Right lobe of liver (tissue), 6 donors: Measurements from ENCODE around the gene LHX8. TPM values are rescaled to one million over a fixed set of nuclear protein-coding genes. Genes with fewer than 3 reads are reported as not detected.

Experiments
- ATAC-seq, 4 donors: fragments of 200-7000 bp; cut with Tn5 transposase; one replicate each; pipeline ENCODE4 v1.9.1; 2020; ENCODE audit warnings: mild to moderate bottlenecking in 4 of 4, moderate library complexity in 4 of 4
- DNase-seq, 3 donors: peaks; one replicate each; pipeline ENCODE4 v3.0.0-alpha.2; 2020
- H3K27ac ChIP-seq, 3 donors: fragments of 200-600 bp; one replicate each; pipeline ENCODE4 v1.8.0; 2022
- H3K27me3 ChIP-seq, 2 donors: fragments of 200-600 bp; one replicate each; pipeline ENCODE4 v1.8.0; 2022
- H3K36me3 ChIP-seq, 4 donors: fragments of 200-600 bp; sonication (generic) in 1 of 4; one replicate each; pipeline versions ENCODE4 v1.5.1 to v1.8.0; 2017 to 2022; ENCODE audit warnings: control low read depth in 1 of 4
- H3K4me1 ChIP-seq, 4 donors: fragments of 200-600 bp; sonication (generic) in 1 of 4; one replicate each; pipeline versions ENCODE4 v1.5.1 to v1.8.0; 2017 to 2022; ENCODE audit warnings: control low read depth in 1 of 4
- H3K4me3 ChIP-seq, 3 donors: fragments of 200-600 bp; one replicate each; pipeline ENCODE4 v1.8.0; 2022
- H3K9me3 ChIP-seq, 4 donors: fragments of 200-600 bp; sonication (generic) in 1 of 4; one replicate each; pipeline versions ENCODE4 v1.5.1 to v1.8.0; 2017 to 2022; ENCODE audit warnings: control low read depth in 1 of 4
- POLR2A ChIP-seq: fragments of 450-650 bp; IDR thresholded peaks from one replicate; pipeline ENCODE4 v1.6.1; 2017; ENCODE audit warnings: antibody characterized with exemption, mild to moderate bottlenecking
- intact Hi-C, 2 donors: fragments of 100-400 bp; cut with DNase I; formaldehyde crosslinking; loops; one replicate each; pipeline versions ENCODE4 v1.11.2 to v1.14.1; 2022
- small RNA-seq, 2 experiments: library from RNA; depleted of rRNA; stranded (forward); fragments of <200 nt; gene quantifications; one replicate each; pipeline ENCODE3, GENCODE V24; 2016
- total RNA-seq, 6 experiments: library from RNA; depleted of rRNA in 2 of 6; stranded (reverse); fragments of >200 nt in 2 of 6; fragmentation: NEBNext Ultra II Directional in 3 of 6; extraction: Animal tissue kit (Norgen Biotek cat#: 25700) in 3 of 6; gene quantifications; one replicate each; pipeline versions ENCODE4 v1.1.0 to v1.2.4, GENCODE V29; 2016 to 2023
- TF ChIP-seq, protein P1 (sequence below), 4 donors: fragments of 200-600 bp in 3 of 4; fragments of 450-650 bp in 1 of 4; IDR thresholded peaks; one replicate each; pipeline versions ENCODE4 v1.5.1 to v1.8.0; 2016 to 2022; ENCODE audit warnings: antibody characterized with exemption in 4 of 4, mild to moderate bottlenecking in 2 of 4
- donor health status: DM: no; HTN: yes; CAD: no.
- donor health status: DM: no; HTN: no; CAD: no.
- donor health status: DM: no; HTN: no; CAD: no.
- donor health status: DM: no; HTN: yes; CAD: no.
- donor health status: DM: no; HTN: yes; CAD: no.

Gene LHX8
- total RNA-seq, 6 experiments from 2014 or later: not detected

DNA sequence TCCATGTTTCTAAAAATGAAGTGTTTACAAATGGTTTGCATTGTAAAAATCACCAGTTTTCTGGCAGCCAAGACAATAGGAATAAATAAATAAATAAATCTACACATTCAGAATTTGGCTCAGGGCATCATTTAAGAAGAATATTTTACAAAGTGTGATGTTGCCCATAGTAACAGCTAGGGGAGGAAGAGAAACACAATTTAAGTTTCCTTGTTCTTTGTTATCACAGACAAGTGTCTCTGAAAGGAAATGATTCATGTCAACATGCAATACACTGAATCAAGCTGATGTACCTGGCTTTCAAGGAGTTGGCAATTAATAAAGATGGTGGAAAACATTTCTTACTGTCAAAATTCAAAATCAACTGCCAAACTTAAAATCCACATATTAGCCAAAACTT lies 74.7 kb downstream of the LHX8 start:
- intact Hi-C loops: no loop called here
- H3K9me3 ChIP-seq: no peaks in the 10 kb centered on the region

More for the DNA sequence above, 74.7 kb downstream of the LHX8 start:
- no peak for ATAC-seq
- DNase-seq: no peak
- Histone ChIP-seq H3K27ac (no peak overlapping the region), H3K4me3 (no peak overlapping the region), H3K36me3 (no peaks in the 10 kb centered on the region), H3K4me1 (no peaks in the 10 kb centered on the region), H3K27me3 (no peaks in the 10 kb centered on the region)
- TF ChIP-seq, protein P1, sequence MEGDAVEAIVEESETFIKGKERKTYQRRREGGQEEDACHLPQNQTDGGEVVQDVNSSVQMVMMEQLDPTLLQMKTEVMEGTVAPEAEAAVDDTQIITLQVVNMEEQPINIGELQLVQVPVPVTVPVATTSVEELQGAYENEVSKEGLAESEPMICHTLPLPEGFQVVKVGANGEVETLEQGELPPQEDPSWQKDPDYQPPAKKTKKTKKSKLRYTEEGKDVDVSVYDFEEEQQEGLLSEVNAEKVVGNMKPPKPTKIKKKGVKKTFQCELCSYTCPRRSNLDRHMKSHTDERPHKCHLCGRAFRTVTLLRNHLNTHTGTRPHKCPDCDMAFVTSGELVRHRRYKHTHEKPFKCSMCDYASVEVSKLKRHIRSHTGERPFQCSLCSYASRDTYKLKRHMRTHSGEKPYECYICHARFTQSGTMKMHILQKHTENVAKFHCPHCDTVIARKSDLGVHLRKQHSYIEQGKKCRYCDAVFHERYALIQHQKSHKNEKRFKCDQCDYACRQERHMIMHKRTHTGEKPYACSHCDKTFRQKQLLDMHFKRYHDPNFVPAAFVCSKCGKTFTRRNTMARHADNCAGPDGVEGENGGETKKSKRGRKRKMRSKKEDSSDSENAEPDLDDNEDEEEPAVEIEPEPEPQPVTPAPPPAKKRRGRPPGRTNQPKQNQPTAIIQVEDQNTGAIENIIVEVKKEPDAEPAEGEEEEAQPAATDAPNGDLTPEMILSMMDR (IDR thresholded peaks at IDR 0.05): no peak
- TF ChIP-seq POLR2A: no peak

Small RNAs within 50 kb of the gene (small RNA-seq; reads per million reads assigned to genes)
- 0 reads per million in 2 experiments for gene RNU6-622P
